Lower lobe of right lung (tissue), 2 donors: Measurements from ENCODE around the gene BAG3. TPM values are rescaled to one million over a fixed set of nuclear protein-coding genes. Genes with fewer than 3 reads are reported as not detected.
A peak's percentile ranks its signal among the peaks of the same experiment; 100 is the strongest.

Source experiments
- ATAC-seq, 2 donors: fragments of 200-7000 bp; cut with Tn5 transposase; one replicate each; pipeline ENCODE4 v1.9.1; 2020 to 2022; ENCODE audit warnings: mild to moderate bottlenecking in 2 of 2, moderate library complexity in 2 of 2
- DNase-seq: peaks from one replicate; pipeline ENCODE4 v3.0.0-alpha.2; 2020
- H3K27ac ChIP-seq: fragments of 200-600 bp; one replicate; pipeline ENCODE4 v1.8.0; 2022
- H3K27me3 ChIP-seq: fragments of 200-600 bp; one replicate; pipeline ENCODE4 v1.8.0; 2022; ENCODE audit warnings: low read depth
- H3K36me3 ChIP-seq: fragments of 200-600 bp; one replicate; pipeline ENCODE4 v1.8.0; 2022; ENCODE audit warnings: mild to moderate bottlenecking
- H3K4me1 ChIP-seq: fragments of 200-600 bp; one replicate; pipeline ENCODE4 v1.8.0; 2022
- H3K4me3 ChIP-seq: fragments of 200-600 bp; one replicate; pipeline ENCODE4 v1.8.0; 2022; ENCODE audit warnings: mild to moderate bottlenecking
- H3K9me3 ChIP-seq: fragments of 200-600 bp; one replicate; pipeline ENCODE4 v1.8.0; 2022
- intact Hi-C: fragments of 100-400 bp; cut with DNase I; formaldehyde crosslinking; loops from one replicate; pipeline ENCODE4 v1.11.0; 2022
- total RNA-seq: library from RNA; stranded (reverse); fragmentation: NEBNext Ultra II Directional; extraction: Animal tissue kit (Norgen Biotek cat#: 25700); gene quantifications from one replicate; pipeline ENCODE4 v1.2.1, GENCODE V29; 2021
- TF ChIP-seq, protein P1 (sequence below): fragments of 200-600 bp; IDR thresholded peaks from one replicate; pipeline ENCODE4 v1.8.0; 2022; ENCODE audit warnings: antibody characterized with exemption, mild to moderate bottlenecking
- donor health status: DM: no; HTN: yes; CAD: no; lungs with severe emphysema.

The BAG3 gene
- total RNA-seq, 1 donor from 2014 or later, result 30.2 TPM

DNA sequence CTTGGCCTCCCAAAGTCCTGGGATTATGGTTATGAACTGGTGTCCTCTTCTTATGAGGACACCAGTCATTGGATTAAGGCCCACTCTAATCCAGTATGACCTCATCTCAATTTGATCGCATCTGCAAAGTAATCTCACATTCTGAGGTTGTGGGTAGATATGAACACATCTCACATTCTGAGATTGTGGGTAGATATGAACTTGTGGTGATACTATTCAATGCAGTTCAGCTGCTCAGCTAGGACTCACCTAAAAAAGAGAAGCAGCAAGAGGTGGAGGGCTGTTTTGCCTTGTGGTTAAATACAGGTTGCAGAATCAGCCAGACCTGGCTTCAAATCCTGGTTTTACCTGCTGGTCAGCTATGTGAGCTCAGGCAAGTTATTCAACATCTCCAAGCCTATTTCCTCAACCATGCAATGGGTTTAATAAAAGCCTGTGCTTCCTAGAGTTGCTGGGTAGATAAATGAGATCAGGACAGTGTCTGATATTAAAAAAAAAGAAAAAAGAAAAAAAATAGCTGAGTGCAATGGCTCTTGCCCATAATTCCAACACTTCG, 8.5 kb upstream of the BAG3 start:
- intact Hi-C loops, result no loop called here
- DNase-seq (no peak), ATAC-seq (peak; percentile 21 to 26)
- Histone ChIP-seq H3K36me3 (no peaks in the 10 kb centered on the region), H3K9me3 (peaks cover 6% of the 10 kb centered on the region), H3K27ac (no peak overlapping the region), H3K27me3 (no peaks in the 10 kb centered on the region), H3K4me3 (no peak overlapping the region), H3K4me1 (no peaks in the 10 kb centered on the region)
- TF ChIP-seq, protein P1, sequence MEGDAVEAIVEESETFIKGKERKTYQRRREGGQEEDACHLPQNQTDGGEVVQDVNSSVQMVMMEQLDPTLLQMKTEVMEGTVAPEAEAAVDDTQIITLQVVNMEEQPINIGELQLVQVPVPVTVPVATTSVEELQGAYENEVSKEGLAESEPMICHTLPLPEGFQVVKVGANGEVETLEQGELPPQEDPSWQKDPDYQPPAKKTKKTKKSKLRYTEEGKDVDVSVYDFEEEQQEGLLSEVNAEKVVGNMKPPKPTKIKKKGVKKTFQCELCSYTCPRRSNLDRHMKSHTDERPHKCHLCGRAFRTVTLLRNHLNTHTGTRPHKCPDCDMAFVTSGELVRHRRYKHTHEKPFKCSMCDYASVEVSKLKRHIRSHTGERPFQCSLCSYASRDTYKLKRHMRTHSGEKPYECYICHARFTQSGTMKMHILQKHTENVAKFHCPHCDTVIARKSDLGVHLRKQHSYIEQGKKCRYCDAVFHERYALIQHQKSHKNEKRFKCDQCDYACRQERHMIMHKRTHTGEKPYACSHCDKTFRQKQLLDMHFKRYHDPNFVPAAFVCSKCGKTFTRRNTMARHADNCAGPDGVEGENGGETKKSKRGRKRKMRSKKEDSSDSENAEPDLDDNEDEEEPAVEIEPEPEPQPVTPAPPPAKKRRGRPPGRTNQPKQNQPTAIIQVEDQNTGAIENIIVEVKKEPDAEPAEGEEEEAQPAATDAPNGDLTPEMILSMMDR, result no peak

DNA sequence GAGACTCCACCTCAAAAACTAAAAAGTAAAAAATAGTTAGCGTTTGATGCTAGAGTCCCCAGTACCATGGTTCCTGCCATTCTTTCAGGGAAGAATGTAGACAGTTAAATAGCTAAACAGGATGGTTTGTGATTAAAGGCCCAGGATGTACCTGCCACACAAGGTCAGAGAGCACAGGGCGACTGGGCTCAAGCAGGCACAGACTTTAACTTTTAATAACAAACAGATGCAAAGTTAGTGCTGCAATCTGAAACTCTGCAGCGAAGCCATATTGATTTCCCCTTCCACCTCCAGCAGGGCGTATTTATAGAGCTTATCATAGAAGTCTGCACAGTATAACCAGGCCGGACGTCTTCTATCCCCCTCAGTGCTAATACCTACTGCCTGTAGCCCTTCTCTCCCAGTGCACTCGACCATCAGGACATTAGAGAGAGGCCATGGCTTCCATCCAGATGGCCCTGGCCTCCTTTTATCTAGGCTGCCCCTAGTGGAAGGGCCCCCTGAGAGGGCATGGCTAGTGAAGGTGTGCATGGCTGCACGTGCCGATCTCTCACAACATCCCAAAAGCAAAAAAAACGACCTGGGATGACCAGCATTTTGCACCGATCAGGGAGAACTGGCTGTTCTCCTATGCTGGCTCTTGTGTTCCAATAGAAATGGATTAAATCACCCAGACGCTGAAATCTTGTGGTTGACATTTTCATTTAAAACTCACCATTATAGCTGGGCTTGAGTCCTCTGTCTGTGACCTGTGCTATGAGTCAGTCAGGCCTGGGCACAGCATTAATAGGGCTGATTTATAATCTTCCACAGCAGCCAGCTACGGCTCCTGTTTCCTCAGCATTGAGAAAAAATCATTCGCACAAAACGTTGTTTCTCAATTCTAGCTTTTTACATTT, 7.6 kb upstream of the BAG3 start:
- TF ChIP-seq, protein P1, result no peak
- ATAC-seq (no peak), DNase-seq (no peak)
- H3K27me3 ChIP-seq, result no peaks in the 10 kb centered on the region
- H3K36me3 ChIP-seq, result no peaks in the 10 kb centered on the region
- no peak overlapping the region for H3K27ac ChIP-seq
- H3K4me1 ChIP-seq, result no peaks in the 10 kb centered on the region
- H3K9me3 ChIP-seq, result peaks cover 6% of the 10 kb centered on the region
- H3K4me3 ChIP-seq, result no peak overlapping the region
- intact Hi-C loops, result no loop called here

DNA sequence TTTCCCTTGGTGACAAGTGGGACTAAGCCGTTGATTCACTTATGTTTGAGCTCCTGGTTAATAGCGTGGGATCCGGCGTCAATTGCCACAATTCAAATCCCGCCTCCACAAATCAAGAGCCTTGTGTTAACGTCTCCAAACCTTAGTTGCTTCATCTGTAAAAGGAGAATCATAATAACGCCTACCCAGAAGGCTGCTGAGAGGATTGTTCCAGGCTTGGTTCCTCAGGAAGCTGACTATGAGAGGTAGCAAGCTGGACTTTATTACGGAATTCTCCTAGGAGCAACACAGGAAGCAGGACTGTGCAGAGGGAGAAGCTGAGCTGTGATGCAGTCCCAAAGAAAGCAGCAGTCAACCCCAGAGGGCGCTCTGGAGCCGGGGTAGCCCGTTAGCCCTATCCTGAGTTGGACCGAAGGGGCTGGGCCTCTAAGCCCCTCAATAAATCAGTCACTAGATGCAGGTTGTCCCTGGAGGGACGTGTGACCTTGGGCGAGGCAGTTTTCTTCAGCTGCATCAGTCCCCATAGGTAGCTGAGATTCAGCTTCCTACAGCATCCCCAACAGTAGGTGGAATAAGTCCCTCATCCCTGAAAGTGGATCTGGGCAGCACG, 6.9 kb upstream of the BAG3 start:
- intact Hi-C loops, result no loop called here
- Histone ChIP-seq H3K9me3 (peaks cover 6% of the 10 kb centered on the region), H3K36me3 (no peaks in the 10 kb centered on the region), H3K27me3 (no peaks in the 10 kb centered on the region), H3K4me3 (no peak overlapping the region), H3K4me1 (no peaks in the 10 kb centered on the region), H3K27ac (no peak overlapping the region)
- TF ChIP-seq, protein P1, result no peak
- ATAC-seq, result no peak
- DNase-seq, result no peak

DNA sequence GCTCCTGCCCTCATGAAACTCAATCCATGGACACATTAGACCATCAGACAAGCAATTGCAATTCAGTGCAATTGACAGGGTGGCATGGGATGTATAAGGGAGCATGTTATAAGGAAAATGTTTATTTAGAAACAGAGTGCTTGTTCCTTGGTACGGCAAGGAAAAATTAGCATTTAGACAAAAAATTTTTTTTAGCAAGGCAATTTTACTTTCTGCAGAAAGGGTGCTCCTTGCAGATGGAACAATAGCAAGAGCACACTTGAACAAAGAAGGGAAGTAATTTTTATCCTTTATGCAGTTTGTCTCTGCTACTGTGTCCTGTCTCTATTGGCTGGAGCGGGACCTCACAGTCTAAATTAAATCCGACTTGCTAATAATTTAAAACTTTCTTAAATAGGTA, 6.2 kb upstream of the BAG3 start:
- TF ChIP-seq, protein P1, result no peak
- intact Hi-C loops, result no loop called here
- ATAC-seq (no peak), DNase-seq (no peak)
- H3K27ac ChIP-seq, result no peak overlapping the region
- H3K36me3 ChIP-seq, result no peaks in the 10 kb centered on the region
- peaks cover 6% of the 10 kb centered on the region for H3K9me3 ChIP-seq
- H3K4me3 ChIP-seq, result no peak overlapping the region
- no peaks in the 10 kb centered on the region for H3K27me3 ChIP-seq
- H3K4me1 ChIP-seq, result no peaks in the 10 kb centered on the region

DNA sequence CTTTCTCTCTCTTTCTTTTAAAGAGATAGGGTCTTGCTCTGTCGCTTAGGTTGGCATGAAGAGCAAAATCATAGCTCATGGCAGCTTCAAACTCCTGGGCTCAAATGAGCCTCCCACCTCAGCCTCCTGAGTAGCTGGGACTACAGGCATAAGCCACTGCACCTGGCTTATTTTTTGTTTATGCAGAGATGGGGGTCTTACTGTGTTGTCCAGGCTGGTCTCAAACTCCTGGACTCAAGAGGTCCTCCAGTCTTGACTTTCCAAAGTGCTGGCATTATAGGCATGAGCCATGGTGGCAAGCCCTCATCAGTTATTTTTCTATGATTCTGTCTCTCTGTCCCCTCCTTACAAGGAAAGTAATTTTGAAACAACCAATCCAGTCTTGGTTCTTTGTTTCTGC, 1.1 kb upstream of the BAG3 start:
- Histone ChIP-seq H3K9me3 (no peaks in the 10 kb centered on the region), H3K27ac (no peak overlapping the region), H3K27me3 (no peaks in the 10 kb centered on the region), H3K4me1 (peaks cover 23% of the 10 kb centered on the region), H3K36me3 (no peaks in the 10 kb centered on the region), H3K4me3 (no peak overlapping the region)
- ATAC-seq (no peak), DNase-seq (no peak)
- TF ChIP-seq, protein P1, result no peak
- intact Hi-C loops, result no loop called here
